HepG2 (cell line): Measurements from ENCODE around the gene PLXNC1.

ENCODE experiments used
- ADNP ChIP-seq: sonication (generic); formaldehyde crosslinking; IDR thresholded peaks from 2 replicates; pipeline ENCODE4 v1.4.0; 2020; ENCODE audit warnings: missing genetic modification reagents
- TF ChIP-seq, protein P1 (sequence below): sonication (generic); formaldehyde crosslinking; IDR thresholded peaks from 2 replicates; pipeline ENCODE4 v1.5.0; 2020; ENCODE audit warnings: mild to moderate bottlenecking, missing genetic modification reagents, moderate library complexity

DNA sequence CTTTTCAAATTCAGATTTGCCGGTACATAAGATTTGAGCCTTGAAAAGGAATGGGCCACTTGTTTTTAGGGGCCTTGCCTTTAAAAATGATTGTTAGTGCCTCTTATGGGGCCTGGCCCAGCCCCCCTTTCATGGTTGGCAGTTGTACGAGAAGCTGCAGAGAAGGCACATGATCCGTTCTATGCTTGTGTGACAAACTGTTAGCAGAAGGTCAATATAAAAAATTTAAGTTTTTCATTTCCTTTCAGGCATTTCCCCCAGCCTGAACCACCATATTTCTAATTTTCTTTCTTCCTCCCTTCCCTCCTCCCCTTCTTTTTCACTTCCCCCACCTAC, 119.1 kb downstream of the PLXNC1 start:
- TF ChIP-seq ADNP (CRISPR knock-in tag), result no peak
- TF ChIP-seq, protein P1, sequence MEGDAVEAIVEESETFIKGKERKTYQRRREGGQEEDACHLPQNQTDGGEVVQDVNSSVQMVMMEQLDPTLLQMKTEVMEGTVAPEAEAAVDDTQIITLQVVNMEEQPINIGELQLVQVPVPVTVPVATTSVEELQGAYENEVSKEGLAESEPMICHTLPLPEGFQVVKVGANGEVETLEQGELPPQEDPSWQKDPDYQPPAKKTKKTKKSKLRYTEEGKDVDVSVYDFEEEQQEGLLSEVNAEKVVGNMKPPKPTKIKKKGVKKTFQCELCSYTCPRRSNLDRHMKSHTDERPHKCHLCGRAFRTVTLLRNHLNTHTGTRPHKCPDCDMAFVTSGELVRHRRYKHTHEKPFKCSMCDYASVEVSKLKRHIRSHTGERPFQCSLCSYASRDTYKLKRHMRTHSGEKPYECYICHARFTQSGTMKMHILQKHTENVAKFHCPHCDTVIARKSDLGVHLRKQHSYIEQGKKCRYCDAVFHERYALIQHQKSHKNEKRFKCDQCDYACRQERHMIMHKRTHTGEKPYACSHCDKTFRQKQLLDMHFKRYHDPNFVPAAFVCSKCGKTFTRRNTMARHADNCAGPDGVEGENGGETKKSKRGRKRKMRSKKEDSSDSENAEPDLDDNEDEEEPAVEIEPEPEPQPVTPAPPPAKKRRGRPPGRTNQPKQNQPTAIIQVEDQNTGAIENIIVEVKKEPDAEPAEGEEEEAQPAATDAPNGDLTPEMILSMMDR (CRISPR knock-in tag), result no peak
